ENCODE results near the gene PUSL1.

The PUSL1 gene

GRCh38 chr1:1343811-1344421 lies 35.5 kb downstream of the PUSL1 start:
- DNase-seq (ENCODE audit: insufficient read length, low spot score) (no peak), FAIRE-seq (no peak)
- TF ChIP-seq POLR2A (IDR thresholded peaks at IDR 0.05; ENCODE audit: low read depth, low read length) (no peak), PAX5 (IDR thresholded peaks at IDR 0.05; ENCODE audit: insufficient read depth, low read length, severe bottlenecking) (no peak), POLR2AphosphoS5 (IDR thresholded peaks at IDR 0.05; ENCODE audit: low read depth, low read length) (no peak), SPI1 (IDR thresholded peaks at IDR 0.05; ENCODE audit: low read depth, low read length) (no peak), POU2F2 (IDR thresholded peaks at IDR 0.05; ENCODE audit: low read depth, low read length) (no peak), TAF1 (IDR thresholded peaks at IDR 0.05; ENCODE audit: low read depth, low read length) (no peak)

DNA sequence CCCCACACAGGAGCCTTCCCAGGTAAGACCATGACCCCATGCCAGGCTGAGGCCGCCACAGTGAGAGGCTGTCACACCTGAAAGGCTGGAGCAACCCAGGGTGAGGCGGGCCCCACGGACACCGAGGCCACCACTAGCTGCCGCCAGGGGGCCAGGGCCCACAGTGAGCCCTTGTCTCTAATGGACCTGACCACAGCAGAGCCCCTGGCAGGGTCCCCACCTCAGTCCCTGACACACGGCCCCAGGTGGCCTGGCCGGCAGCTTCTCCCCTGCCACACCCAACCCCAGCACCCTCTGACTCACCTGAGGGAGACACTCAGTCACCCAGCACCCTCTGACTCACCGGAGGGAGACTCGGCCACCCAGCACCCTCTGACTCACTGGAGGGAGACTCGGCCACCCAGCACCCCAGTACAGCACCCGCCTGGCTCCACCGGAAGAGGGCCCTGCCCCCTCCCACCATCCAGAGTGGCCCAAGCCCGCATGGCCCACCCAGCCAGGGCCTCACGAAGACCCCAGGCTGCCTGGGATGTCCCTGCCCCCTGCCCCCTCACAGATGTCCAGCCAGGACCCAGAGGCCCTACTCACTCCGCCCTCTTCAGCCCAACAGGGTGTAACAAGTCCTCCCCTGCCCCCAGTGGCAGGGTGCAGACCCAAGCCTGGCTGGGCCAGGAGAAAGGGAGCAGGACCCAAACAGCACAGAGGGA lies 36.4 kb downstream of the PUSL1 start:
- no peak for TF ChIP-seq TAF1 (IDR thresholded peaks at IDR 0.05; ENCODE audit: low read depth, low read length)
- no peak for TF ChIP-seq PAX5 (IDR thresholded peaks at IDR 0.05; ENCODE audit: insufficient read depth, low read length, severe bottlenecking)
- TF ChIP-seq POU2F2 (IDR thresholded peaks at IDR 0.05; ENCODE audit: low read depth, low read length), result no peak
- no peak for TF ChIP-seq POLR2A (IDR thresholded peaks at IDR 0.05; ENCODE audit: low read depth, low read length)
- TF ChIP-seq SPI1 (IDR thresholded peaks at IDR 0.05; ENCODE audit: low read depth, low read length), result no peak
- TF ChIP-seq POLR2AphosphoS5 (IDR thresholded peaks at IDR 0.05; ENCODE audit: low read depth, low read length), result no peak
- FAIRE-seq (no peak), DNase-seq (ENCODE audit: insufficient read length, low spot score) (no peak)

- no peak for FAIRE-seq
- no peak for TF ChIP-seq POLR2A (IDR thresholded peaks at IDR 0.05; ENCODE audit: low read depth, low read length)
- TF ChIP-seq PAX5 (IDR thresholded peaks at IDR 0.05; ENCODE audit: insufficient read depth, low read length, severe bottlenecking), result no peak
- TF ChIP-seq TAF1 (IDR thresholded peaks at IDR 0.05; ENCODE audit: low read depth, low read length), result no peak
- no peak for TF ChIP-seq SPI1 (IDR thresholded peaks at IDR 0.05; ENCODE audit: low read depth, low read length)
- TF ChIP-seq POU2F2 (IDR thresholded peaks at IDR 0.05; ENCODE audit: low read depth, low read length), result no peak
- no peak for TF ChIP-seq POLR2AphosphoS5 (IDR thresholded peaks at IDR 0.05; ENCODE audit: low read depth, low read length)
- no peak for DNase-seq (ENCODE audit: insufficient read length, low spot score)
These were observed 37.0 kb downstream of the PUSL1 start for GRCh38 chr1:1345384-1345783.

DNA sequence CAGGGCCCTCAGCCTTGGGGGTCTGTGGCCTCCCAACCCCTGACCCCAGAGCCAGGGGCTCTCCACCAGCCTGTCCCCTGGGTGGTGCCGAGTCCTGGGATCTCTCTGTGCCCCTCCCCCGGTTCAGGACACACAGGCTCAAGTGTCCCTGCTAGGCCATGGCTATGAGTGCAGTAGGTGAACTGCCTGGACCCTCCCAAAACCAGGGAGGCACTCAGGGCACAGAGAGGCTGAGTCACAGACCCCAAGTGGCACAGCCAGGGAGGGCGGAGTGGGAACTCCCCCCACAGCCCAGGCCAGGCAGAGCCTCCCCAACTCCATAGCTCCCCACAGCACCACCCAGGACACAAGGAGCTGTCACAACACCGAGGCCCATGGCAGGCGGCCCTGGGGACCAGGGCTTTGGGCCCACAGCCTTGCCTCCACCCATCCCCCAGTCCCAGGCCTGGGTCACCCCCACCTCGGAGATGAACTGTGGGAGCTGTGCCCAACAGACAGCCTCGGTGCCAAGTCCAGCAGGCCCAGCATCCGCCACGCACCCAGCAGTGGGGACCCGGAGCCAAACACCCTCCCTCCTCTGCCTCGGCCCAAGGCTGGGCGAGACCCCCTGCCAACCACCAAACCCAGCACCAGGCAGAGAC lies 37.6 kb downstream of the PUSL1 start:
- no peak for TF ChIP-seq SPI1 (IDR thresholded peaks at IDR 0.05; ENCODE audit: low read depth, low read length)
- no peak for TF ChIP-seq POLR2A (IDR thresholded peaks at IDR 0.05; ENCODE audit: low read depth, low read length)
- no peak for TF ChIP-seq POLR2AphosphoS5 (IDR thresholded peaks at IDR 0.05; ENCODE audit: low read depth, low read length)
- TF ChIP-seq PAX5 (IDR thresholded peaks at IDR 0.05; ENCODE audit: insufficient read depth, low read length, severe bottlenecking), result no peak
- TF ChIP-seq POU2F2 (IDR thresholded peaks at IDR 0.05; ENCODE audit: low read depth, low read length), result no peak
- no peak for TF ChIP-seq TAF1 (IDR thresholded peaks at IDR 0.05; ENCODE audit: low read depth, low read length)
- DNase-seq (ENCODE audit: insufficient read length, low spot score), result no peak
- no peak for FAIRE-seq

GRCh38 chr1:1346501-1346890 lies 38.1 kb downstream of the PUSL1 start:
- DNase-seq (ENCODE audit: insufficient read length, low spot score), result no peak
- FAIRE-seq, result no peak
- TF ChIP-seq POLR2A (IDR thresholded peaks at IDR 0.05; ENCODE audit: low read depth, low read length) (no peak), PAX5 (IDR thresholded peaks at IDR 0.05; ENCODE audit: insufficient read depth, low read length, severe bottlenecking) (no peak), POU2F2 (IDR thresholded peaks at IDR 0.05; ENCODE audit: low read depth, low read length) (no peak), TAF1 (IDR thresholded peaks at IDR 0.05; ENCODE audit: low read depth, low read length) (no peak), SPI1 (IDR thresholded peaks at IDR 0.05; ENCODE audit: low read depth, low read length) (no peak), POLR2AphosphoS5 (IDR thresholded peaks at IDR 0.05; ENCODE audit: low read depth, low read length) (no peak)

DNA sequence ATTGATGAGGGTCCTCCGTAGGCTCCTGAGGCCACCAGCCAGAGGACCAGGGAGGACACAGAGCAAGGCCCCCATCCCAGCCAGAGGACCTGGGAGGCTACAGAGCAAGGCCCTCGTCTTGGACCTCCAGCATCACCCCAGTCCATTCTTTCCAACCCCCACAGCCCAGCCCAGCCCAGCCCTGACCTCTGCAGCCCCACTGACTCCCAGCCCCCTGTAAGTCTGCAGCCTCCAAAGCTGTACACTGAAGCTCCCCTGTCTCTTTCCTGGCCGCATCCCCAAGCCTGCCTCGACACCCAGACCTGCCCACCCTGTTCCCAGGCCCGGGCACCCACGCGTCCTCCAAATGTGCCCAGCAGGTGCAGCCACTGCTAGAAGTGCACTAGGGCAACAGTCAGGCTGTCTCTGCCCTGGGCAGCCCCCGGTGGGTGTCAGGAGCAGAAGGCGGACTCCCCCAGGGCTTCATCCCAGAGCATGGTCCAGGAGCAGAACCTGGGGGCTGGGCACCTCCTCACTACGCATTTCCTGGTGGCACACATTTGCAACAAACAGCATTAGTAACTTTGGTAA lies 38.7 kb downstream of the PUSL1 start:
- DNase-seq (ENCODE audit: insufficient read length, low spot score), result no peak
- TF ChIP-seq SPI1 (IDR thresholded peaks at IDR 0.05; ENCODE audit: low read depth, low read length) (no peak), POLR2AphosphoS5 (IDR thresholded peaks at IDR 0.05; ENCODE audit: low read depth, low read length) (no peak), POLR2A (IDR thresholded peaks at IDR 0.05; ENCODE audit: low read depth, low read length) (no peak), TAF1 (IDR thresholded peaks at IDR 0.05; ENCODE audit: low read depth, low read length) (no peak), POU2F2 (IDR thresholded peaks at IDR 0.05; ENCODE audit: low read depth, low read length) (no peak), PAX5 (IDR thresholded peaks at IDR 0.05; ENCODE audit: insufficient read depth, low read length, severe bottlenecking) (no peak)
- no peak for FAIRE-seq

DNA sequence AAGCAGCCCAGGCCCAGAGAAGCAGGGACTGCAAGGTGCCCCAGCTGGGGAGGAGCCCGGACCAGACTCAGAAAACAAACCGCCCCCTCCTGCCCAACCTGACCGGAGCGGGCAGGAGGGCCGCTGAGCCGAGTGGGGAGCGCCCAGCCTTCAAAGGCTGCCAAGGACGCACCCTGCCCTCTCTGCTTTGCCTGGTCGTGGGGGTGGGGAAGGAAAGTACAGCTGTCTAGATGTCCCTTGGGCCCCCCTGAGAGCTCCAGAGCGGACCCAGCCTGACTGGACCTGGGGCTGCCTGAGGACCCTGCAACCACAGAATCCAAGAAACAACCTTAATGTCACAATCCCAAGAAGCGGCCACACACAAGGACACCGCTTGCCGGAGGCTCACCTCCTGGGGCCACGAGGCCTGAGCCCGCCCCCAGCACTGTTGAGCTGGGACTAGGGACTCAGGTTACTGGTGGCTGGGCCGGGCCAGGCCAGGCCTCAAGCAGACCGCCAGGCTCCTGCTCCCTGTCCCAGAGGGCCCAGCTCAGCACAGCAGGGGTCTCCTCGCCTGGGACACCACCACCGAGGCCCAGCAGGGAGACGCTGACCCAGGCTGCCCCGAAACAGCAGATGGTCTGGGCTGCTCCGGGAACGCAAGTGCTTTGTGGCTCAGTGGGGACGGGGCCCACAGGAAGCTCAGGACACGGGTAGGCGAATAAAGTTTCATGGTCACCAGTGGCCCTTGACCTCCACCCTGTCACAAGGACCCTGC lies 39.4 kb downstream of the PUSL1 start:
- no peak for TF ChIP-seq POLR2A (IDR thresholded peaks at IDR 0.05; ENCODE audit: low read depth, low read length)
- no peak for TF ChIP-seq PAX5 (IDR thresholded peaks at IDR 0.05; ENCODE audit: insufficient read depth, low read length, severe bottlenecking)
- TF ChIP-seq POU2F2 (IDR thresholded peaks at IDR 0.05; ENCODE audit: low read depth, low read length), result no peak
- TF ChIP-seq POLR2AphosphoS5 (IDR thresholded peaks at IDR 0.05; ENCODE audit: low read depth, low read length), result no peak
- no peak for TF ChIP-seq TAF1 (IDR thresholded peaks at IDR 0.05; ENCODE audit: low read depth, low read length)
- DNase-seq (ENCODE audit: insufficient read length, low spot score) (no peak), FAIRE-seq (no peak)

GRCh38 chr1:1348420-1349255 lies 40.2 kb downstream of the PUSL1 start:
- TF ChIP-seq TAF1 (IDR thresholded peaks at IDR 0.05; ENCODE audit: low read depth, low read length) (no peak), PAX5 (IDR thresholded peaks at IDR 0.05; ENCODE audit: insufficient read depth, low read length, severe bottlenecking) (peak; percentile 67)
- DNase-seq (ENCODE audit: insufficient read length, low spot score) (no peak), FAIRE-seq (peak; percentile 66)
